Posterior cingulate gyrus (tissue), 11 donors: ENCODE data around the gene FNIP1.
"Not testable (repeated sequence)": the region's sequence is repeated elsewhere in the genome, so short reads cannot be mapped to it uniquely, and the experiment has no call there.

Experiments used
- DNase-seq, 10 donors: peaks; one replicate each; pipeline versions ENCODE4 v3.0.0 to v3.0.0-alpha.2; 2020 to 2021; ENCODE audit warnings: mixed read lengths in 3 of 10
- intact Hi-C: fragments of 100-400 bp; cut with DNase I; formaldehyde crosslinking; loops from one replicate; pipeline ENCODE4 v1.15.1; 2023

FNIP1 gene

DNA sequence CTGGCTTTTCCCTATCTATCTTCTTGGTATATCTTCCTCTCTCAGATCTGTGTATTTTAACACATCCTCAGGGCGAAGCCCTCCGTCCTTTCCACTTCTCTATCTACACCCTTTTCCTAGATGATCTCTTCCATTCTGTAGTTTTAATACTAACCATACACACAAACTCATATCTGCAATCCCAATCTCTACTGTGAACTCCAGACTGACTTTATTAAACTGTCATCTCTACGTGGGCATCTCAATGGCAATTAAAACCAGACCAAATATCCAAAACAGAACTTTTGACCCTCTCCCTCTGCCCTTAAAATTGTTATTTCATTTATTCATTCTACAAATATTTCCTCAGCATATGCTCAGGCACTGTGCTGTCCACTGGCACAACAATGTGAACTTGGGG is 7.1 kb downstream of the FNIP1 start:
- intact Hi-C loops: no loop called here
- DNase-seq: no peak

DNA sequence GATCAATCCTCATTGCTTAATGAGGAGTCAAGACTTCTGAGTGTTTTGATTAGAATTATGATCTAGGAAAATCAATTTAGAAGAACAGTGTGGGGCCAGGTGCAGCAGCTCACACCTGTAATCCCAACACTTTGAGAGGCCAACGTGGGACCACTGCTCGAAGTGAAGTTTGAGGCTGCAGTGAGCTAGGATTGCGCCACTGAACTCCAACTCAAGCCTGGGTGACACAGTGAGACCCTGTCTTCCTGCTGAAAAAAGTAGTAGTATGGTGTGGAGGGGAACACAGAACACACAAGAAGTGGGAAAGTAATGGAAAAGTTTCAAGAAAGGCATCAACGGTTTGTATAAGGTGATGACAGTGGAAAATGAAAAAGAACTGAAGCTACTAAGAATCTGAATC is 9.1 kb downstream of the FNIP1 start:
- intact Hi-C loops: no loop called here
- no peak for DNase-seq

DNA sequence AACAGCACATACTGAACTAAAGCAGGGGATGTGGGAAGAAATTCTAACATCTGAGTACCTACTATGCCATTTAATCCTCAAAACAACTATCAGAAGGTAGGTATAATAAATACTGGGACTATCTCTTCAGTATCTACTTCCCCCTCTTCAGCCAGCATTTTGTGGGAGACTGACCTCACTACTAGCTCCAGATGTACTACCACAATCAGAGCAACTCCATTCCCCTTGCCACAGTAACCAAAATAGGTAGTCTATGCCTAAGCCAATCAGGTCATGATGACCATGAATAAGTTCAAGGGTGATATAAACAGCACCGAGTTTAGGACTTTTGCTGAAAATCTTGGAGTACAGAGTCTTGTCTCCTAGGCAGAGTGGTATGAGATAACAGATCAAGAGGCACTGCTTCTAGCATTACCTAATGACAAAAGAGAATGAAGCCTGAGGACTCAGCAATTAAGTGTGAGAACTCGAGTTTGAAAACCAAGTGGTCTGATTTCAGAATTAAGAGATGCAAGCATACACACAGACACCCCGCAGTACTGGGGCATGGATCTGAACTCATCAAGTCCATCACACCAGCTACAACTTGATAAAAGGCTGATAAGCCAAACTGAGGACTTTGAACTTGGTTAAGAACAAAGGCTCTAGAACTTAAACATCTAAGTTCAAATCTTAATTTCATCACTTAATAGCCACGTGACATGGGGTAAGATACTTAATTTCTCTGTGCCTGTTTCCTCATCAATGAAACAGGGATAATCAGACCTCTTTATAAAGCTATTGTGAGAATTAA is 9.7 kb downstream of the FNIP1 start:
- DNase-seq: no peak

DNA sequence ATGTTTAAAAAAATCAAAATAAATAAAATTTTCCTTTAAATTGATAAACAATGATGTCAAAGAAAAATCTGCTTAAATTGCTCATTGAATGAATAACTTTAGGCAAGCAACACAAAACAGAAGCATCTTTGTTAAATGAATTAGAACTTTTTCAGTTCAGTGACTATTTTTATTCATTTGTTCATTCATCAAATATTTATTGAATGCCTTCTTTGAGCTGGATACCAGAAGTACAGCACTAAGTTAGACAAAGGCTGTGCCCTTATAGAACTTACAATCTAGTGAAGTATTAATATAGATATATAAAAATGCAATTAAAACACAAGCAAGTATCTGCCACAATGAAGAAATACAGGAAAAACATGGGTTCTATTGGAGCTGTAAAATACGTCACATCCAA is 10.8 kb downstream of the FNIP1 start:
- intact Hi-C loops: no loop called here
- DNase-seq: no peak

More for the DNA sequence above, 9.7 kb downstream of the FNIP1 start:
- intact Hi-C loops: no loop called here

DNA sequence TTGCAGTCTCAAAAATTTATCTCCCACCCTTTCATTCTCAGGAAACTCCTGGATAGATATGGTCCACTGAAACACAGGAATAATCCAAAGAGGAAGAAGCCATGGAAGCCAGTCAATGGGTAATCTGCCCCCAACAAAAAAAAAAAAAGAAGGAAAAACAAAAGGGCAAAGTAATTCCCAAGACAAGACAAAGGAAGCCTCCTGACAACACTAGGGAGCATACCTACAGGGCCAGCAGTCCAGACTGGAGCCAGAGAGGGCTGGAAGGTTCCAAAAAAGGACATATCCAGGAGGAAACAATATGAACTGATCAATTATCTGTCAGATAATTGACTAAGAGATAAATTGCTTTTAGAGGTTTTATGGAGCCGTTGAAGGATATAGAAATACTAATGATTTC is 12.9 kb downstream of the FNIP1 start:
- intact Hi-C loops: no loop called here
- DNase-seq: no peak

DNA sequence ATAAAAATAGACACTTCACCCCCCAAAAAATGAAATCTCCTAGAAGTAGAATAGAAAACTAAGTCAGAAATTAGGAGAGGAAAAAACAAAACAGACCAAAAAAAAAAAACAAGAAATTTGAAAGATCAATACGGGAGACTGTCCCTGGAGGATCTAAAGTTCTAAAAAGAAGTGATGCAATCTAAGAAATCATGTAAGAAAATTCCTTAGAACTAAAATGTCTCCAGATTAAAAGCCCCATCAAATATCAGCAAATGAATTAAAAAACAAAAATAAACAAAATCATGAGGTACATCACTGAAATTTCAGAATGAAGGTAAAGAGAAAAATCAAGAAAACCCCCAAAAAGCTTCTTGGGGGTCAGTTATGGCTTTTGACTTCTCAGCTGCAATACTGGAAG is 13.5 kb downstream of the FNIP1 start:
- intact Hi-C loops: no loop called here
- DNase-seq: no peak

DNA sequence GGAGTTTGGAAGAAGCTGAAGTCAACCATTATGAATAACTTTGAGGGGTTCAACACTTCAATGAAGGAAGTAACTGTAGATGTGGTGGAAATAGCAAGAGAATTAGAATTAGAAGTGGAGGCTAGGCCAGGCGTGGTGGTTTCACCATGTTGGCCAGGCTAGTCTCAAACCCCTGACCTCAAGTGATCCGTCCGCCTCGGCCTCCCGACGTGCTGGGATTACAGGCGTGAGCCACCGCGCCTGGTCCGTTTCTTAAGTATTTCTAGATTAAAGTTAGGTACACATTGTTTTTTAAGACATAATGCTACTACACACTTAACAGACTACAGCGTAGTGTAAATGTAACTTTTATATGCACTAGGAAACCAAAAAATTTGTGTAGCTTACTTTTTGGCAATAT is 14.1 kb downstream of the FNIP1 start:
- peak in 1 of 10 donors; percentile 64 for DNase-seq
- intact Hi-C loops: no loop called here

DNA sequence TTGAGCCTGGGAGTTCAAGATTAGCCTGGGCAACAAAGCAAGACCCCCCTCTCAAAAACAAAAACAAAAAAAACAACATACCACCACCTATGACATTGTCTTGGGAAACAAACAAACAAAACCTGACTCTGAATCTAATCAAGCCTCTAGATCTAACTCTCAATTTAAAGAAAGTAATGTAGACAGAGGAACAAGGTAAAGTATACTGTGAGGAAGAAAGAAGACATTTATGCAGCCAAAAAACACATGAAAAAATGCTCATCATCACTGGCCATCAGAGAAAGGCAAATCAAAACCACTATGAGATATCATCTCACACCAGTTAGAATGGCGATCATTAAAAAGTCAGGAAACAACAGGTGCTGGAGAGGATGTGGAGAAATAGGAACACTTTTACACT is 18.7 kb downstream of the FNIP1 start:
- not testable (repeated sequence) for DNase-seq

DNA sequence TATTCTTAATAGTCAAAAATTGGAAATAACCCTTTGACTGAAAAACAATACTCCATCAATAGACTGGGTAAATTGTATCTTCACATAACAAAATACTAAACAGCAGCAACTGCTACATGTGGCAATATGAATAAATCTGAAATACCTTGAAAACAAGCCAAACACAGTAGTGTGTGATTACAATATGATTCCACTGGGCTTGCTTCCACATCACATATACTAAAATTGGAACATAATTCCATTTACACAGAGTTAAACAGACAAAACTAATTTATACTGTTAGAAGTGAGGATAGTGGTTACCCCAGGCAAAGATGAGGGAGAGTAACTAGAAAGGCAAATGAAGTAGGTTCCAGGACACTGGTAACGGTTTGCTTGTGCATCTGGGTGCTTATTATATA is 20.4 kb downstream of the FNIP1 start:
- intact Hi-C loops: no loop called here
- DNase-seq: no peak

More for the DNA sequence above, 18.7 kb downstream of the FNIP1 start:
- intact Hi-C loops: not testable (repeated sequence)

DNA sequence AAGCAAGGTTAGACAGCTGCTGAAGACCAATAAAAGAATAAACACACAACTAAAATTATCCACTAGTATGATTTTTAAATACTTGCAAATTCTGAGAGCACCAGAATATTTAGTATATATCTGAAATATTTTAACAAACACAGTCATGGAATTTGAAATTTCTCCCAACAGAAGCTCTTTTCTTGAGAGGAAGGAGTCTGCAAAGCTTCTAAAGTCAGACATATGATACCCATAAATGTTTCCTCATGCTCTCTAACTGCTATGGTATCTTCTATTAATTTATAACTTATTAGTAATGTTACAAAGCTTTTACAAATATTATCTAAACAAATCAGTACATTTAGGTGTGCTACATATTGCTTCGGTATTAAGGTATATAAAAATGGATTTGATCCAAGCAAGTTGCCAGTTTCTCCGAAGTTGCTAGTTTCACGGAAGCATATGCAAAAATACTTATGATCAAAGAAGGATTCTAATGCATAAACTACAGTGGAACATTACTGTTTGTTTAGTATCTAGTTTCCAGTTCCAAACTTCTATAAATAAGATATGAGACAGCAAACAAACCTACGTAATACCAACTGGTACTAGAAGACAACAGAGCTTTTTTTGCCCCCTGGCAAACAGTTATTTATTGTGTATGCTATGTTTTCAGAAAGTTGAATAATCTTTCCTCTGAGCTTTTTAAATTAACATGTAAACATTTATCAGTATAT is 22.0 kb downstream of the FNIP1 start:
- no peak for DNase-seq
- intact Hi-C loops: no loop called here

DNA sequence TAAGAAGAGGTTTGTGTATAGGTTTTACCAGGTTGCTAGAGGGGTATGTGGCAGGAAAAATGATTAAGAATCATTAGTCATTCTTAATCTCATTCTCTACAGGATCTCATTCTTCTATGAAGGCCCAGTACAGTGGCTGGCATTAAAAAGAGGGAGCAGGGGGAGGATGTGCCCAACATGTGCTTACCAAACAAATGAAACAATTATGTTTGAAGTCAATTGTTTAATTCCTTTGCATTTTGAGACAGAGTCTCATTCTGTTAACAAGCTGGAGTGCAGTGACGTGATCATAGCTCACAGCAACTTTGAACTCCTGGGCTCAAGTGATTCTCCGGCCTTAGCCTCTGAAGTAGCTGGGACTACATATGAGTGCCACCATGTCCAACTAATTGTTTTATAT is 23.0 kb downstream of the FNIP1 start:
- intact Hi-C loops: no loop called here
- peak in 6 of 10 donors; percentile 14 to 85 (median 43) for DNase-seq

DNA sequence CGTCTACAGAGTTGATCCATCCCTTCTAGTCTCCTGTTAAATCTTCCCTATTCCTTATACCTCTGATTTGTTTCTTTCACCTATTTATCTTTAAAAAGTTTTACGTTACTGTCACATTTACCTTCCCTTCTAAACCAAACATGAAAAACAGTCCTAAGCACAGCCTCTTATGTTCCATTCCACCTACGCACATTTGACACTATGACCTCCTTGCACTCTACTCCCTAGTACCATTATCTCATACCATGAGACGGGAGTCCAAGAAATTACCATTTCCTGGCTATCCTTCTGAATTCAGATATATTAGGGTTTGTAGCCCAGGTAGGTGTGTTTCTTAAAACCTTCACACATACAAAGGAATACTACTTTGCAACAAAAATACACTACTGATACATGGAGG is 25.1 kb downstream of the FNIP1 start:
- intact Hi-C loops: no loop called here
- no peak for DNase-seq

DNA sequence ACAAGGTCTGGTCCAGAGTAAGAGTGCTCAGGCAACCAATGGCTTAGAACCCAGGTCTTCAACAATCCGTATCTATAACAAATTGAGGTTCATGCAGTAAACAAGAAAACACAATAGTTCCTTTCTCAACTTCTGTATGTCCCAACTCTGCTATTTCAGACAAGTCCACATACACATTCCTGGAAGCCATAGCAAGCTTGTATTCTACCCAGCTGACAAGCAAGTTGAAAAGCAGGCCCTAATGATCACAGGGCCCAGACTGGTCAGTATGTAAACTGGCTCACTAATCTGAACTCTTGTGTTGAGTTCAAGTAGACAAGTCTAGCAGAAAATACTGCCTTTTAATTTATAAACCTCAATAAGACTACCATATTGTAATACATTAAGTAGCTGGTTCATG is 26.9 kb downstream of the FNIP1 start:
- DNase-seq: no peak
- intact Hi-C loops: no loop called here

DNA sequence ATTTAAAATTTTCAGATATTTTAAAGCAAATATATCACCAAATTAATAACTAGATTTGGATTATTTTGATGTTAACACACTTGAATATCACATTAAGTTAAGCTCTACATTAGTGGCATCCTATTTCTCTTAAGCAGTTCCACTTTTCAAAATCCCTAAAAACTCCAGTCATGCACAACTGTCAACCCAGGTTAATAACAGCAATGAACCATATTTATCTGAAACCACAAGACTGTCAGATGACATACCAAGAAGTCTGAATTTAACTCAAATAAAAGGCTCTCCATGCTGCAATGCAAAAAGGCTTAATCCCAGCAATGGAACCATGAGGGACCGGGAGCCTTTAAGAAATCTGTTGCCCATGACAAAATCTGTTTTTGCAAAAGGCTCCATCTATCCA is 27.5 kb downstream of the FNIP1 start:
- no peak for DNase-seq
- intact Hi-C loops: no loop called here

DNA sequence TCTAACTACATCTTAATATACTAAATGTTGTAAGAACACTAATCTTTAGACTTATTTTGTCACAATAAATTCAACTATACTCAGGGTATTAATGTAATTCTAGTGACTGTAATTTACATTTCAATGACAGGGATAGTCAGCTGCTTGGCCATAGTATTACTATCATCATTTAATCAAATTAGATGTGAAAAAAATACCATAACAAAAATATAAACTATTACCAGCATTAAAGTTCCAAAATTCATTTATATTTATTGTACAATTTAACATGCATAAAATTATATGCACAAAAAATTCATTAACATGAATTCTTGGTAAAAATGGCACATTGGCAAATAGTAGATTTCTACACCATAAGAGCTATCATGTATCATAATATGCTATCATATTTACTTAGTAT is 28.9 kb downstream of the FNIP1 start:
- intact Hi-C loops: no loop called here
- no peak for DNase-seq

DNA sequence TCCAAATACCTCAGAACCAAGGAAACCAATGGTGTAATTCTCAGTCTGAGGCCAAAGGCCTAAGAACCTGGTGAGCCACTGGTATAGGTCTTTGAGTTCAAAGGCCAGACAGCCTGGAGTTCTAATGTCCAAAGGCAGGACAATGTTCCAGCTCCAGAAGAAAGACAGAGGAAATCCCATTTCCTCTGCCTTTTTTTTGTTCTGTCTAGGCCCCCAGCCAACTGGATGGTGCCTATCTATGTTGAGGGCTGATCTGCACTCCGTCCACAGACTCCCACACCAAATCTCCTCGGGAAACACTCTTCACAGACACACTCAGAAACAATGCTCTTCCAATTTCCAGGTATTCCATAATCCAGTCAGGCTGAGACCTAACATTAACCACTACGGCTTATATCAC is 30.1 kb downstream of the FNIP1 start:
- no peak for DNase-seq
- intact Hi-C loops: no loop called here

DNA sequence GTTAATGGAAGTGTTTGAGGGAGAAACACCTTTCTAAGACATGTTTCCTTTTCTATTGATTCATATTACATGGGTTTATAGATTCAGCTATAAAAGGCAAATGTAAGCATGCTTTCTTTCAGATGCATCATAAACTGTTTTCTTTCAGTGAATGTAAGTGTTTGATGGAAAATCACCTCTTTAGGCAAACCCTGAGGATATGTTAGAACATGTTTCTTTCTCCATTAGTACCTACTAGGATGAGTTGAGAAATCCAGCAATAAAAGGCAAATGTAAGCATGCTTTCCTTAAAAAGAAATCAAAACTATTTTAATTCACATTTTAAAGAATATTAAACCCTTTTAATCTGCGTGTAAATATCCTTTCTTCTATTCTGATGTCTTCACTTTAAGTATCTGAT is 31.6 kb downstream of the FNIP1 start:
- intact Hi-C loops: no loop called here

DNA sequence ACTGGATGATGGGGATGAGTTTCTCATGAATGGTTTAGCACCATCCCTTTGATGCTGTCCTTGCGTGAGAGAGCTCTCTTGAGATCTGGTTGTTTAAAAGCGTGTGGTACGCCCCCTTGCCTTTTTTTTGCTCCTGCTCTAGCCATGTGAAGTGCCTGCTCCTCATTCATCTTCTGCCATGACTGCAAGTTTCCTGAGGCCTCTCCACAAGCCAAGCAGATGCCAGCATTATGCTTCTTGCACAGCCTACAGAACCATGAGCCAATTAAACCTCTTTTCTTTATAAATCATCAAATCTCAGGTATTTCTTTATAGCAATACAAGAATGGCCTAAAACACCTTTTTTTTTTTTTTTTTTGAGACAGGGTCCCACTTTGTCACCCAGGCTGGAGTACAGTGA is 32.8 kb downstream of the FNIP1 start:
- DNase-seq: no peak
- intact Hi-C loops: no loop called here

More for the DNA sequence above, 31.6 kb downstream of the FNIP1 start:
- no peak for DNase-seq

DNA sequence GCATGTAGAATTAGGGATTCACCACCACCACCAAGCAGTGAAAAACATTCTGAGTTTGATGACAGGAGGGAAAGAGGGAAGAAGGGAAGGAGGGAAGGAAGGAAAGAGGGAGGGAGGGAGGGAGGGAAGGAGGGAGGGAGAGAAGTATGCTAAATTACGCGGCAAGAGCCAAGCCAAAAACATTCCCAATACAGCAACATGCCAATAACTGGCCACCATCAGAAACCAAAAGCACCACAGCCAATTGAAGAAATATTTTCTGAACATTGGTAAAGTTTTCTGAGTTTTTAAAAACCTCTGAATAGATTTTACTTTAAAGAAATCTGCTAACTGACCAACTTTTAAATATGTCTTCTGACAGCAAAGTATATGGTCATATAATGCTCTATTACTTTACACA is 36.0 kb downstream of the FNIP1 start:
- DNase-seq: no peak
- intact Hi-C loops: no loop called here

DNA sequence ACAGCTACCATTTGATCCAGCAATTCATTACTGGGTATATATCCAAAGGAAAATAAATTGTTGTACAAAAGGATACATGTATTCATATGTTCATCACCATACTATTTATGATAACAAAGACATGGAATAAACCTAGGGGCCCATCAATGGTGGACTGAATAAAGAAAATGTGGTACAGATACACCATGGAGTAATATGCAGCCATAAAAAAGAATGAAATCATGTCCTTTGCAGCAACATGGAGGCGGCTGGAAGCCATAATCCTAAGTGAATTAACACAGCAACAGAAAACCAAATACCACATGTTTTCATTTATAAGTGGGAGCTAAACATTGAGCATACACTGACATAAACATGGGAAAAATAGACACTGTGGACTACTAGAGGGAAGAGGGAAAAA is 37.1 kb downstream of the FNIP1 start:
- intact Hi-C loops: no loop called here
- DNase-seq: no peak

DNA sequence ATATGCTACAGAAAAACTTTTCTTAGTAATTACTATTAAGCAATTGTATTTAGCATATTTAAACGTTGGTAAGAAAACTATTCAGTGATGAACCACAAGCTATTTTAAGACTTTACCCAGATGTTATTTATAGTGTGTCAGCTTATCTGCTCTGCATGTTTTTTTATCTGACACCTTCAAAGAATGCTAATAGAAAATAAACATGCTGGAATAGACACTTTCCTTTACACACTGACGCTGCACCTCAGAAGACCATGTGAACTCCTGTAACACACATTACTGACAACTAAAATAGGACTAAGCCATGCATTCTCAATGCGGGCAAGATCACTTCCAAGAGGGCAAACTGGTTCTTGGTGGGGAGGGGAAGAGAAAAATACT is 38.3 kb downstream of the FNIP1 start:
- intact Hi-C loops: no loop called here
- DNase-seq: no peak

DNA sequence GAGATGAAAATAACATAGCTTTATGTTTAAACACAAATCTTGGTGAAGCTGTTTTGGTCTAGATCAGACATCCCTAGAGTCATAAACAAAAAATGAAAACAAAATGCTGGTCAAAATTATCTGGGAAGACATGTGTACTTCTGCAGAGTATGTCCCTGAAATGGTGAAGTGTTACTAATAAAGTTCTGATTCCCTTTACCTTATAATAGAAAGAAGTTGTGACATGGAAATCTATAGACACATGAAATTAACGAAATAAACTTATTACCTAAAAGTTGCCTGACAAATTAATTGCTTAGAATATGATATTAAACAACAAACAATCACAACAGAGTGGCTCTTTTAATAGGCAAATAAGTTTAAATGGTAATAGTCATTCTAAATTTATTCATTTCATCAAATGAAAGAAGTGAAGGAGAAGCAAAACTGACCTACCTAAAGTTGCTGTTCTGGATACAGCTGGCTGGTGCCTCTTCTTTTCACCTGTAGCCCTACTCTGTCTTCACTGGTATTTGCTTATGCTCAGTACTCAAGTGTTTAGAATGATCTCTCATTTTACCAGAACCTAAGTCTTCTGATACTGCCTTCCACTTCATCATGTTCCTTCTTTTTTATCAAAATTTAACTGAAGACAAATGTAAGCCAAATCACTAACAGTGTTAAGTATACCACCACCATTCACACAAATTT is 38.8 kb downstream of the FNIP1 start:
- no peak for DNase-seq
- intact Hi-C loops: no loop called here
